Activated CD8-positive, alpha-beta memory T cell treated with anti-CD3 and anti-CD28 coated beads, Interleukin-2, amount 50 U/mL, for 24 hours (primary cell): ENCODE data around the gene BRD3.

Experiments
- DNase-seq: peaks from one replicate; pipeline ENCODE4 v3.0.0-alpha.2; 2020; ENCODE audit errors: extremely low read depth

Gene BRD3

DNA sequence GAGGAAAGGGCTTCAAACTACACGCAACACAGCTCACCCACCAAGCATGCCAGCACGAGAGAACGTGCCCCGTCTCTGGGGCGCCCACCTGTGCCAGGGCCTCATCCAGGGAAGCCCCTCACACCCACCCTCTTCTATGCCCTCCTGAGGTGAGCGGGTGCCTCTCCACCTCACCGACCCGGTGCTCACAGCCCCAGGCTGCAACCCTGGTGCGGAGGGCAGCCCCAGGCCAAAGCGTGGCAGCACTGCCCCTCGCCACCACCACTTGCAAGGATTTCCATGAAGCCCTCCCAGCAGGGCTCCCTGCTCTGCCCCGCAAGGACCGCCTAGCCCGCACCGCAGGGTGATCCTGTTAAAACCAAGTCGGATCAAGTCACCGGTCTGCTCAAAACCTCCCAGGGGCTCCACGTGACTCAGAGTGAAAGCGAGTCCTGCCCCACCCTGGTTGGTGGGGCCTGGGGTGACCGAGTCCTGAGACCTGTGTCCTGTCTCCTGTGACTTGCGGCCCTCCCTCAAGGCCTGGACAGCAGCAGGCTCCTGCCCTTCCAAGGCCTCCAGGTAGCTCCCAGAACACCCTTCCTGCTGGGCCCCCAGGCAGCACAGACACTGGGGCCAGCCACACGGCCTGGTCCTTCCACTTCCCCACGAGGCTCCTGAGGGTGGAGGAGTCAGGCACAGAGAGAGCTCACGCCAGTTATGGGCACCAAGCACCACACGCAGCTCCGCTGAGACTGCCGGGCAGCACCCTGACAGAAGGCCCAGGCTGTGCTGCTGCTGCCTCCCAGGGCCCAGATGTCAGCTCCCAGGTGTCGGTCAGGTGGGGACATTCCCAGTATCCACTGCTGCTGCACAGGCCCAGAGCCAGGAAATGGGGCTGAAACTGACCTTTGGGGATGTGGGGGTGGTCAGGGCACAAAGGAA is 12.7 kb downstream of the BRD3 start:
- no peak for DNase-seq

GRCh38 chr9:134053941-134054761 is 13.7 kb downstream of the BRD3 start:
- no peak for DNase-seq

GRCh38 chr9:134053401-134053871 is 14.4 kb downstream of the BRD3 start:
- no peak for DNase-seq

GRCh38 chr9:134052941-134053340 is 14.9 kb downstream of the BRD3 start:
- DNase-seq = no peak

- no peak for DNase-seq
These were observed 15.3 kb downstream of the BRD3 start for GRCh38 chr9:134052491-134052890.

GRCh38 chr9:134051319-134051718 is 16.5 kb downstream of the BRD3 start:
- no peak for DNase-seq

GRCh38 chr9:134050726-134051125 is 17.1 kb downstream of the BRD3 start:
- no peak for DNase-seq

DNA sequence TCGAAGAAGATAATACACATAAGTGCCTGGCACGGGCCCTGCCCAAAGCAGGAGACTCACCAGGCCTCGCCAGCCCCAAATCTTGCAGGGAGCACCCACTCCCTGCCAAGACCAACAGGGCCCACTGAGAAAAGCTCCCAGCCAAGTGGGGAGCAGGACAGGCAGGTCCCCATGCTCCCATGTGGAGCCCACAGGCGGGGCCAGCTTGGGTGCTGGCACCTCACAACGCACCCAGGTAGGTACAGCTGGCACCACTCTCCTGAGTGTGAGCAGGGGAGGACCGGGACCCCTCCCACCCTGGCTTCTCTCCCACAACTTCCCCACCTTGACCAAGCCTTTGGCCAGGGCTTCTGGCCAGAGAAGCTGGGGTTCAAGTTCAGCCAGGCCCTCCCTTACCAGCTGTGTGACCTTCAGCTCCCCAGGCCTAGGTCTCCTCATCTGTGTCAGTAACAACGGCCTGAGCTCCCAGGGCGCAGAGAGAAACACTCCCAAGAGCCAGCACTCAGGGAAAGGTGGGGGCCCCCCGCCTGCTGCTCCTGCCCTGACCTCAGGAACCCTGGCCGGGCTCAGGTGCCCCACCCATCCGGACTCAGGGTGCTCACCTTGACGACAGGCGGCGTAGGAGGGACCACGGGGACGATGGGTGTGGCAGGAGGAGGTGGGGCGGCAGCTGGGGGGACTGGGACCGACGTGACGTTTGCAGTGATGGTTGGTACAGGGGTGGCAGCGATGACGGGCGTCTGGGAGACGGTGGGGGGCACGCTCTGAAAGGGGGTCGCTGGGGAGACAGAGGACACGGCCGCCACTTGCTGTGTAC is 17.8 kb downstream of the BRD3 start:
- no peak for DNase-seq

GRCh38 chr9:134049236-134049635 is 18.6 kb downstream of the BRD3 start:
- DNase-seq = no peak

- no peak for DNase-seq
These were observed 19.3 kb downstream of the BRD3 start for GRCh38 chr9:134048582-134048968.

DNA sequence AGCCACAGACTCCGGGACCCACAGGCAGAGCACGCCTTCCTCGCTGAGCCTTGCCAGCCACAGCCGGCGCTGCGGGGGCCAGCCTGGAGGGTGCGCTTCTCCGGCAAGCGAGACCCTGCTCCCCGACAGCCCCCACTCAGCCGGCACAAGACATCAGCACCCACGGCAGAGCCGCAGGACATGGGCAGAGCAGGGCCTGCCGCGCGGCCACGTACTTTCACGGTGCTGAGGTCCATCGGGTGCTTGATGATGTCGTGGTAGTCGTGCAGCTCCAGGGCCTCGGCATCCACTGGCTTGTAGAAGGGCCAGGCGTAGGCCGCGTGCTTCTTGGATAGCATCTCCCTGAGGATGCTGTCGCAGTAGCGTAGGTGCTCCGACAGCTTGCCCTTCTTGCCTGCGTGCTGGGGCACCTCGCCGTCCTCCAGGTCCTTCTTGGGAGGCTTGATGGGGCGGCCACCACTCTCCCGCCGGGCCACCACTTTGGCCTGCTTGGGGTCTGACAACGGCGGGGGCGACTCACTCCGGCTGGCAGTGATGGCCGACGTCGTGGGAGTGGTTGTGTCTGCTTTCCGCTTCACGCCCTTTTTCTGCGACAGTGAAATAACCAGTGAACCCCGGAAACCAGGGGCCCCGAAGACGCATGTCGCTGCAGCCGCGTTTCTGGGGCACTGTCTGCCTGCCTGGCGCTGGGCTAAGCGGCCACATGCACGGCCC is 19.8 kb downstream of the BRD3 start:
- DNase-seq = no peak

- DNase-seq = no peak
These were observed 20.7 kb downstream of the BRD3 start for GRCh38 chr9:134046894-134047681.

GRCh38 chr9:134045841-134046544 is 21.8 kb downstream of the BRD3 start:
- no peak for DNase-seq

DNA sequence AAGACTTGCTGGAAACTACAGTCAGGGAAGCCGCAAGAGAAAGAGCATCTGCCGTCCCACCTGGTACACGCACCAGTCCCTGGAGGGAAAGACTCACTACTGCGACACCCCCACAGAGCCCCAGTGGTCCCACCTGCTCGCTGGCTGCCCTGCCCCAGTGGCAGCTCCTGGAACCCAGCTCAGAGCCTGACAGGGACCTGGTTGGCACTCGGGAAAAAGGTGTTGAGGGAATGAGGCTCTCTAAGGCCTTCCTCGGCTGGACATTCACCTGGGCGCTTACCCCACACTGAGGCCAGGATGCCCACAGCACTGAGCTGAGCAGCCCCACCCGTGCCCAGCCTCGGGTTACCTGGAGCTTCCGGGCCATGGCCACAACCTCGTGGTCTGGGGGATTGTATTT is 22.9 kb downstream of the BRD3 start:
- no peak for DNase-seq

- DNase-seq = no peak
These were observed 24.3 kb downstream of the BRD3 start for GRCh38 chr9:134043531-134043988.

DNA sequence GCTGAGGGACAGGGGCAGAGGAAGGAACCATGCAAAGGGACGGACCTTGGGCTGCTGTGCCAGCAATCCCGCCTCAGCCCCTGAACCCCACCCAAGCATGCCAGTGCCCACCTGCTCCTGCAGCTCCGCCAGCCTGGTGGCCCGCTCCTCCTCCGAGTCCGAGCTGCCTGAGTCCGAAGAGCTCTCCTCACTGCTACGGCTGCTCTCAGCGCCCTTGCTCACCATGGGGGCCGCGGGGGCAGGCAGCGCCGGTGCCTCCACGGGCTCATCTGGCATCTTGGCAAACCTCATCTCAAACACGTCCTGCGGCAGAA is 26.2 kb downstream of the BRD3 start:
- no peak for DNase-seq

GRCh38 chr9:134040781-134041648 is 26.8 kb downstream of the BRD3 start:
- no peak for DNase-seq

GRCh38 chr9:134040176-134040565 is 27.7 kb downstream of the BRD3 start:
- DNase-seq = no peak
